H9 (cell line): ENCODE measurements around the gene MARK2. TPM values are rescaled to one million over a fixed set of nuclear protein-coding genes. Genes with fewer than 3 reads are reported as not detected.

Source experiments
- DNase-seq: peaks from one replicate; pipeline ENCODE4 v3.0.0-alpha.2; 2017
- H2AFZ ChIP-seq: one replicate; pipeline ENCODE4 v1.6.1; 2013; ENCODE audit warnings: mild to moderate bottlenecking, low read length, control low read depth, moderate library complexity
- H2AK5ac ChIP-seq: 2 replicates; pipeline ENCODE4 v1.6.1; 2013; ENCODE audit warnings: low read length, control low read depth, mixed read lengths; ENCODE audit not compliant: insufficient read length
- H2BK120ac ChIP-seq: one replicate; pipeline ENCODE4 v1.6.1; 2013; ENCODE audit warnings: low read depth, mild to moderate bottlenecking, low read length, control low read depth, inconsistent platforms; ENCODE audit not compliant: poor library complexity, severe bottlenecking
- H2BK12ac ChIP-seq: 2 replicates; pipeline ENCODE4 v1.6.1; 2013; ENCODE audit warnings: low read length, control low read depth, mixed read lengths, low read depth; ENCODE audit not compliant: insufficient read length
- H2BK15ac ChIP-seq: 2 replicates; pipeline ENCODE4 v1.6.1; 2013; ENCODE audit warnings: low read depth, low read length, control low read depth
- H2BK20ac ChIP-seq: one replicate; pipeline ENCODE4 v1.6.1; 2013; ENCODE audit warnings: low read depth, mild to moderate bottlenecking, low read length, control low read depth, inconsistent platforms; ENCODE audit not compliant: poor library complexity, severe bottlenecking
- H2BK5ac ChIP-seq: 2 replicates; pipeline ENCODE4 v1.6.1; 2013; ENCODE audit warnings: low read length, control low read depth, mixed read lengths; ENCODE audit not compliant: insufficient read length
- H3K14ac ChIP-seq: 2 replicates; pipeline ENCODE4 v1.6.1; 2013; ENCODE audit warnings: low read length, control low read depth; ENCODE audit not compliant: insufficient read depth
- H3K18ac ChIP-seq: 2 replicates; pipeline ENCODE4 v1.6.1; 2013; ENCODE audit warnings: low read depth, mild to moderate bottlenecking, mixed read lengths, low read length, control low read depth; ENCODE audit not compliant: insufficient read length
- H3K23ac ChIP-seq: 2 replicates; pipeline ENCODE4 v1.6.1; 2013; ENCODE audit warnings: low read length, control low read depth, mixed read lengths, low read depth; ENCODE audit not compliant: insufficient read length
- H3K23me2 ChIP-seq: 2 replicates; pipeline ENCODE4 v1.6.1; 2013; ENCODE audit warnings: low read depth, mild to moderate bottlenecking, mixed read lengths, low read length, control low read depth; ENCODE audit not compliant: insufficient read length, poor library complexity, severe bottlenecking
- H3K27ac ChIP-seq: 2 replicates; pipeline ENCODE4 v1.5.1; 2013; ENCODE audit warnings: low read length, control low read depth, mixed read lengths, low read depth; ENCODE audit not compliant: insufficient read length
- H3K27me3 ChIP-seq: 2 replicates; pipeline ENCODE4 v1.6.1; 2013; ENCODE audit warnings: low read length, control low read depth, inconsistent platforms; ENCODE audit not compliant: insufficient read depth
- H3K4ac ChIP-seq: 2 replicates; pipeline ENCODE4 v1.6.1; 2013; ENCODE audit warnings: low read depth, mild to moderate bottlenecking, control low read depth, inconsistent platforms, low read length, moderate library complexity
- H3K4me1 ChIP-seq: 2 replicates; pipeline ENCODE4 v1.6.1; 2013; ENCODE audit warnings: low read length, control low read depth, inconsistent platforms; ENCODE audit not compliant: insufficient read depth
- H3K4me2 ChIP-seq: 2 replicates; pipeline ENCODE4 v1.6.1; 2013; ENCODE audit warnings: low read length, control low read depth, mixed read lengths; ENCODE audit not compliant: insufficient read length, insufficient read depth
- H3K56ac ChIP-seq: 2 replicates; pipeline ENCODE4 v1.6.1; 2013; ENCODE audit warnings: low read depth, mild to moderate bottlenecking, mixed read lengths, low read length, control low read depth; ENCODE audit not compliant: insufficient read length
- H3K79me1 ChIP-seq: 2 replicates; pipeline ENCODE4 v1.6.1; 2013; ENCODE audit warnings: low read depth, mild to moderate bottlenecking, moderate library complexity, low read length, control low read depth, inconsistent platforms; ENCODE audit not compliant: insufficient read depth, poor library complexity, severe bottlenecking
- H3K79me2 ChIP-seq: 2 replicates; pipeline ENCODE4 v1.6.1; 2013; ENCODE audit warnings: low read length, control low read depth, inconsistent platforms; ENCODE audit not compliant: insufficient read depth
- H3K9ac ChIP-seq: 2 replicates; pipeline ENCODE4 v1.6.1; 2013; ENCODE audit warnings: low read length, control low read depth, mixed read lengths; ENCODE audit not compliant: insufficient read length; ENCODE audit errors: extremely low read depth
- H3K9me3 ChIP-seq: one replicate; pipeline ENCODE4 v1.6.1; 2013; ENCODE audit warnings: low read depth, low read length, inconsistent platforms; ENCODE audit not compliant: control insufficient read depth
- H3T11ph ChIP-seq: one replicate; pipeline ENCODE4 v1.6.1; 2013; ENCODE audit warnings: mild to moderate bottlenecking, low read length, control low read depth, inconsistent platforms
- H4K20me1 ChIP-seq: one replicate; pipeline ENCODE4 v1.6.1; 2013; ENCODE audit not compliant: control insufficient read depth, insufficient read length, insufficient read depth
- H4K5ac ChIP-seq: 2 replicates; pipeline ENCODE4 v1.6.1; 2013; ENCODE audit warnings: low read depth, mild to moderate bottlenecking, mixed read lengths, low read length, control low read depth; ENCODE audit not compliant: insufficient read length
- H4K8ac ChIP-seq: replicated peaks from 2 replicates; pipeline ENCODE4 v1.6.1; 2013; ENCODE audit warnings: low read length, control low read depth, mixed read lengths, low read depth; ENCODE audit not compliant: insufficient read length
- H4K91ac ChIP-seq: 2 replicates; pipeline ENCODE4 v1.6.1; 2013; ENCODE audit warnings: low read depth, mild to moderate bottlenecking, moderate library complexity, mixed read lengths, low read length, control low read depth; ENCODE audit not compliant: insufficient read length
- H3K27ac Mint-ChIP-seq, 3 experiments: 2 replicates in 2 of 3; 3 replicates in 1 of 3; pipeline ENCODE4 v1.8.0; 2020 to 2021; ENCODE audit warnings: mixed read lengths in 3 of 3, mild to moderate bottlenecking in 1 of 3, moderate library complexity in 1 of 3
- H3K27me3 Mint-ChIP-seq: 2 replicates; pipeline ENCODE4 v1.8.0; 2021; ENCODE audit warnings: low read depth, mild to moderate bottlenecking, moderate library complexity, mixed read lengths
- H3K36me3 Mint-ChIP-seq, 3 experiments: 2 replicates in 2 of 3; 3 replicates in 1 of 3; pipeline ENCODE4 v1.8.0; 2020 to 2021; ENCODE audit warnings: low read depth in 3 of 3, mixed read lengths in 3 of 3; ENCODE audit not compliant: insufficient read depth in 1 of 3
- H3K4me1 Mint-ChIP-seq, 2 experiments: 2 replicates each; pipeline ENCODE4 v1.8.0; 2020; ENCODE audit warnings: mixed read lengths in 2 of 2
- H3K4me3 Mint-ChIP-seq, 2 experiments: 2 replicates in 1 of 2; 3 replicates in 1 of 2; pipeline ENCODE4 v1.8.0; 2020 to 2021; ENCODE audit warnings: mild to moderate bottlenecking in 2 of 2, mixed read lengths in 2 of 2, moderate library complexity in 1 of 2
- H3K9me3 Mint-ChIP-seq, 2 experiments: 2 replicates in 1 of 2; 3 replicates in 1 of 2; pipeline ENCODE4 v1.8.0; 2020; ENCODE audit warnings: mild to moderate bottlenecking in 2 of 2, mixed read lengths in 2 of 2, moderate library complexity in 1 of 2
- WGBS: extraction: QIAGEN DNeasy Blood & Tissue Kit; methylation state at CpG from one replicate; pipeline ENCODE4 v1.1.7; 2013; ENCODE audit warnings: missing lambda C conversion rate, low lambda C conversion rate, mixed read lengths; ENCODE audit not compliant: insufficient read length; ENCODE audit errors: extremely low coverage; 5-methylcytosine and 5-hydroxymethylcytosine counted together
- total RNA-seq: library from RNA; stranded (reverse); gene quantifications from 2 replicates; pipeline ENCODE4 v1.2.1, GENCODE V29; 2021
- TF ChIP-seq, protein P1 (sequence below): fragments of 200-600 bp; sonication (generic); conservative IDR thresholded peaks from 3 replicates; pipeline ENCODE4 v1.8.0; 2021; ENCODE audit warnings: antibody characterized with exemption, mild to moderate bottlenecking

The MARK2 gene
- total RNA-seq, 1 experiment from 2014 or later = 45.7 TPM

DNA sequence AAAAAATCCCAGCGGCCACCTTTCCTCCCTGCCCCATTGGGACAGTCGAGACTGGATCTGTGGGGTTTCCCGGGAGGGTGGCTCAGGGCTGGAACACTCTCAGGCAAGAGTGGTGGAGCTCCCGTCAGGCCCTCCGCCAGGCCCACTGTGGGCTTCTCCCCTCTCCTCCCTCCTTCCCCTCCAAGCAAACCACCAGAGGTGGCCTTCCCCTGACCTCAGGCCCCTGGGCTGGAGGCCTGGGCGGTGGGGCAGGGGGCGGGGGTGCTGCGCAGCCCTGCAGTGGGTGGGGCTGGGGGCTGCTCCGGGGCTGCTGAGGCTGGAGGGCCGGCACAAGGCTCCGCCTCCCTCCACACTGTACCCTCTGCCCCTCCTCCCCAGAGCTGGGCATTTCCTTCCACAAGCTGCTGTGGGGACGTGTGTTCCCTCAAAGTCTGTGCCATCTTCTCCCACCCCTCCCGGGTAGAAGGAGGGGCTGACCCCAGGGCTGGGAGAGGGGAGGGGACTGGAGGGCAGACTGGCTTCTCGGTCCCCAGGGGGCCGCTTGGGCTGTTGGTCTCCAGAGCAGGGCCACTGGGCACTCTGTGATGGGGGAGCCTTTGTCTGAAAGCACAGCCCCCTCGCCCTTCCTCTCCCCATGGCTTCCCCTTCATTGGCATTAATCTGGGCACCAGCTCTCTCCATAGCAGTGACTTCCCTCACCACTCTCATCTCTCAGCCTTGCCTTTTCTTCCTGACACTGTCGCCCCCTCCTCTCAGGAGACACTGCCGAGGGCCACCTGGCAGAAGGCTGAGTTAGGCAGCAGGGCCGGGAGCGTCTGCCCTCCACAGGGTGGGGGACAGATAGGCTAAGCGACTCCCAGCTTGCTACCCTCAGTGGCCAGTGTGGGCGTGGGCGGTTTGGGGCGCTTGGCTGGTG, 70.9 kb downstream of the MARK2 start:
- Histone ChIP-seq H2BK12ac (no peak overlapping the region), H3K27ac (no peak overlapping the region), H3T11ph (no peak overlapping the region), H4K91ac (no peak overlapping the region), H3K79me2 (no peaks in the 10 kb centered on the region), H2BK20ac (no peak overlapping the region), H3K4me2 (peak overlapping the region; percentile 11), H4K5ac (no peak overlapping the region), H3K18ac (no peak overlapping the region), H3K4me1 (no peaks in the 10 kb centered on the region; the same call in 1 of the 2 replicates), H3K23ac (no peak overlapping the region), H3K14ac (no peak overlapping the region), H2AFZ (no peak overlapping the region), H3K9ac (no peak overlapping the region), H4K20me1 (no peaks in the 10 kb centered on the region), H3K79me1 (no peaks in the 10 kb centered on the region), H3K56ac (no peak overlapping the region), H4K8ac (no peak overlapping the region), H2BK120ac (no peak overlapping the region), H3K23me2 (no peaks in the 10 kb centered on the region), H2BK15ac (no peak overlapping the region), H2AK5ac (no peak overlapping the region), H3K4ac (no peak overlapping the region), H3K27me3 (no peaks in the 10 kb centered on the region), H2BK5ac (no peak overlapping the region), H3K9me3 (no peaks in the 10 kb centered on the region)
- TF ChIP-seq, protein P1, sequence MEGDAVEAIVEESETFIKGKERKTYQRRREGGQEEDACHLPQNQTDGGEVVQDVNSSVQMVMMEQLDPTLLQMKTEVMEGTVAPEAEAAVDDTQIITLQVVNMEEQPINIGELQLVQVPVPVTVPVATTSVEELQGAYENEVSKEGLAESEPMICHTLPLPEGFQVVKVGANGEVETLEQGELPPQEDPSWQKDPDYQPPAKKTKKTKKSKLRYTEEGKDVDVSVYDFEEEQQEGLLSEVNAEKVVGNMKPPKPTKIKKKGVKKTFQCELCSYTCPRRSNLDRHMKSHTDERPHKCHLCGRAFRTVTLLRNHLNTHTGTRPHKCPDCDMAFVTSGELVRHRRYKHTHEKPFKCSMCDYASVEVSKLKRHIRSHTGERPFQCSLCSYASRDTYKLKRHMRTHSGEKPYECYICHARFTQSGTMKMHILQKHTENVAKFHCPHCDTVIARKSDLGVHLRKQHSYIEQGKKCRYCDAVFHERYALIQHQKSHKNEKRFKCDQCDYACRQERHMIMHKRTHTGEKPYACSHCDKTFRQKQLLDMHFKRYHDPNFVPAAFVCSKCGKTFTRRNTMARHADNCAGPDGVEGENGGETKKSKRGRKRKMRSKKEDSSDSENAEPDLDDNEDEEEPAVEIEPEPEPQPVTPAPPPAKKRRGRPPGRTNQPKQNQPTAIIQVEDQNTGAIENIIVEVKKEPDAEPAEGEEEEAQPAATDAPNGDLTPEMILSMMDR = no peak
- Mint-ChIP-seq H3K27ac (peak overlapping the region; percentile 55 to 91 (median 69); a peak in 4 of 7 replicates), H3K4me3 (peak overlapping the region in 1 of 2 experiments; percentile 29; a peak in 1 of 5 replicates), H3K9me3 (no peaks in the 10 kb centered on the region), H3K27me3 (no peaks in the 10 kb centered on the region; the same call in 1 of the 2 replicates), H3K4me1 (peaks cover 33 to 73% of the 10 kb centered on the region in 2 experiments), H3K36me3 (peaks cover 19 to 43% (median 40%) of the 10 kb centered on the region in 3 experiments; a peak in 6 of 7 replicates)
- WGBS = no CpG with 5 or more reads among the region's 24 CpGs
- DNase-seq = peak; percentile 77
